Measurements from ENCODE around the gene DNAJB11.

DNA sequence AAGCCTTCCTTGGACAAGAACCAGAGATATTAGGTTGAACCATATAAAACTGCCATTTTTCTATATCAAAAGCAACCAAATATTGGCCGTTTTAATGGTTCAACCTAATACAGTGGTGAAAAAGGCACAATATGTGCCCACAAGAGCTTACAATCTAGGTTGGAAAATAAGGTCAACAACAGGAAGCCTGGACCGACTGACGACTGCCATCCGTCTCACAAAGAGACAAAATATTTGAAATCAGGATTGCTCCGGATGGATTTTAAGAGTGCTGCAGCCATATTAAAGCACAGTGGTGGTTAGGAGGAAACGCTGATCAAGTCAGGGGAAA, 43.7 kb downstream of the DNAJB11 start:
- TF ChIP-seq POLR2A (IDR thresholded peaks at IDR 0.05; ENCODE audit: low read depth, low read length) (no peak), POLR2AphosphoS5 (IDR thresholded peaks at IDR 0.05; ENCODE audit: low read depth, low read length) (no peak), TAF1 (IDR thresholded peaks at IDR 0.05; ENCODE audit: low read depth, low read length) (no peak), PAX5 (IDR thresholded peaks at IDR 0.05; ENCODE audit: insufficient read depth, low read length, severe bottlenecking) (no peak)
